HG03378 (cell line): Measurements from ENCODE around the gene RASGRF2.
"Not testable (repeated sequence)": the region's sequence is repeated elsewhere in the genome, so short reads cannot be mapped to it uniquely, and the experiment has no call there.

Source experiments
- ATAC-seq: cut with Tn5 transposase; IDR thresholded peaks from one replicate; pipeline ENCODE4 v1.9.1; 2021; ENCODE audit warnings: mild to moderate bottlenecking, moderate library complexity; ENCODE audit not compliant: unreplicated experiment

The RASGRF2 gene

DNA sequence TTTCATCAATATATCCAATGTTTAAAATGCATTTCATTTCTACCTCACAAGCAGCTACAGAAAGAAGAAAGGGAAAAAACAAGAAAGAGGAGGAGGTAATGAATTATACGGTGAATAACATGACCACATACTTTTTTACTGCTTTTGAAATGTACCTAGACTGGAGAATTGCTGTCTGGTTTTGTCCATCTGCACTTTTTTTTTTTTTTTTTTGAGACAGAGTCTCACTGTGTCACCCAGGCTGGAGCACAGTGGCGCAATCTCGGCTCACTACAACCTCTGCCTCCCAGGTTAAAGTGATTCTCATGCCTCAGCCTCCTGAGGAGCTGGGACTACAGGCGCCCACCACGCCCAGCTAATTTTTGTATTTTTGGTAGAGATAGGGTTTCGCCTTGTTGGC lies 58.4 kb downstream of the RASGRF2 start:
- not testable (repeated sequence) for ATAC-seq

DNA sequence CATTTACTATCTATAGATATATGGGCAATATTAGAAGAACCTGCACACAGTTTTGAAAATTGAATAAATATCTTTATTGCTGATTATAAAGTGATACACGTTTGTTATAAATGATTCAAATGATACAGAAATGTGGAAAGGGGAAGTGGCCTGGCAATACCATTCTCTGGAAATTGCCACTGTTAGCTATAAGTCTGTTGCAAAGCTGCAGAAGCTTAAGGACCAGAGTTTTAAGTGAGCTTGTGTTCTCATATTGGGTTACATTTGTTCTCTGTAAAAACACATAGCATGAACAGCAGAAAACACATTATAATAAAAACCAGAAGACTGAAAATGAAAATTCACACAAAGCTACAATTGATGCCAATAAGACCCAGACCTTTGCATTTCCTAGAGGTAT lies 59.6 kb downstream of the RASGRF2 start:
- no peak for ATAC-seq

GRCh38 chr5:81020478-81021167 lies 60.5 kb downstream of the RASGRF2 start:
- no peak for ATAC-seq

GRCh38 chr5:81021486-81021885 lies 61.3 kb downstream of the RASGRF2 start:
- no peak for ATAC-seq

GRCh38 chr5:81021951-81022687 lies 62.0 kb downstream of the RASGRF2 start:
- no peak for ATAC-seq

DNA sequence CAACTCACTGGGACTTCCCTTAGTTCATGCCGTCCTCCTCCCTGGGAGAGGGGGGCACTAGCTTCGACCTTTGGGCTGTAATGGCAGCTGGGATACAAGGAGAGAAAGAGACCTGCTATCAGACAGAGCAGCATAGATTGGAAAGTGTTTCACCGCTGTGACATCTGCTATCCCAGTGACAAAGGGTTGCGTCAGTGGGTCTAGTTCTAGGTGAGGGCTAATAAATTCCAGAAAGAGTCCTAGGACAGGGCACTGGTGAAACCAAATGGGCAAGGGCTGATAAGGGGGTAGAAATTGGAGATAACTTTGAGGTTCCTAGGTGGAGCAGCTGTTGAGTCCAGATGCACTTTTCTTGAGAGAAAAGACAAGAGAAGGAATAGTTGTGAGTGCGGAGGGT lies 62.5 kb downstream of the RASGRF2 start:
- ATAC-seq = no peak

GRCh38 chr5:81023261-81023970 lies 63.3 kb downstream of the RASGRF2 start:
- no peak for ATAC-seq

DNA sequence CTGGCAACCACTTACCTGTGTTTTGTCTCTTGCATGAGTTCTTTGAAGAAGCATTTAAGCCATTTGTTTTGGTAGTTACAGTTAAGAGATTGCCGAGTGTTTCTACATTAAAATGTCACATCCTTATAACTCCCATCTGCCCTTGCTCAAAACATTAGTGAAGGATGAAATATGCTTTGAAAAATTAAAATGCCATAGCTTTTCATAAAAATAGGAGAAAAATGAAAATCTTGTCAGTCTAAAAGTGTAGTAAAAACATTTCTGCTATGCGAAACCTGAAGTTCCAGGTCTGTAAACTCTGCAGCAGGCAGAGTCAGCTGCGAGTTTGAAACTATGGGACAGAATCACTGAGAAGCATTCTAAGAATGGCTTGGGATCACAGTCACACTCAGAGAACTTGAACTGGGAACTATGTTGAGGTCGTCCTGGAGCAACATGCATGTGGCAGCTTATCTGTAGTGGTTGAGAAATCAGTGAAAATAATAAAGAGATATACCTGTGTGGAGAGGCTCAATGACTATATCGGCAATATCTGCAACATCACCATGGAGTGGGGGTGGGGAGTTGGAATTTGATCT lies 67.4 kb downstream of the RASGRF2 start:
- no peak for ATAC-seq

- ATAC-seq = not testable (repeated sequence)
Measured at GRCh38 chr5:81028888-81029287, 68.7 kb downstream of the RASGRF2 start.

- not testable (repeated sequence) for ATAC-seq
Measured at GRCh38 chr5:81029736-81030135, 69.6 kb downstream of the RASGRF2 start.

DNA sequence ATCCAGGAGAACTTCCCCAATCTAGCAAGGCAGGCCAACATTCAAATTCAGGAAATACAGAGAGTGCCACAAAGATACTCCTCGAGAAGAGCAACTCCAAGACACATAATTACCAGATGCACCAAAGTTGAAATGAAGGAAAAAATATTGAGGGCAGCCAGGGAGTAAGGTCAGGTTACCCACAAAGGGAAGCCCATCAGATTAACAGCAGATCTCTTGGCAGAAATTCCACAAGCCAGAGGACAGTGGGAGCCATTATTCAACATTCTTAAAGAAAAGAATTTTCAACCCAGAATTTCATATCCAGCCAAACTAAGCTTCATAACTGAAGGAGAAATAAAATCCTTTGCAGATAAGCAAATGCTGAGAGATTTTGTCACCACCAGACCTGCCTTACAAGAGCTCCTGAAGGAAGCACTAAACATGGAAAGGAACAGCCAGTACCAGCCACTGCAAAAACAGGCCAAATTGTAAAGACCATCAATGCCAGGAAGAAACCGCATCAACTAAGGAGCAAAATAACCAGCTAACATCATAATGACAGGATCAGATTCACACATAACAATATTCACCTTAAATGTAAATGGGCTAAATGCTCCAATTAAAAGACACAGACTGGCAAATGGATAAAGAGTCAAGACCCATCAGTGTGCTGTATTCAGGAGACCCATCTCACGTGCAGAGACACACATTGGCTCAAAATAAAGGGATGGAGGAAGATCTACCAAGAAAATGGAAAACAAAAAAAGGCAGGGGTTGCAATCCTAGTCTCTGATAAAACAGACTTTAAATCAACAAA lies 70.3 kb downstream of the RASGRF2 start:
- not testable (repeated sequence) for ATAC-seq

DNA sequence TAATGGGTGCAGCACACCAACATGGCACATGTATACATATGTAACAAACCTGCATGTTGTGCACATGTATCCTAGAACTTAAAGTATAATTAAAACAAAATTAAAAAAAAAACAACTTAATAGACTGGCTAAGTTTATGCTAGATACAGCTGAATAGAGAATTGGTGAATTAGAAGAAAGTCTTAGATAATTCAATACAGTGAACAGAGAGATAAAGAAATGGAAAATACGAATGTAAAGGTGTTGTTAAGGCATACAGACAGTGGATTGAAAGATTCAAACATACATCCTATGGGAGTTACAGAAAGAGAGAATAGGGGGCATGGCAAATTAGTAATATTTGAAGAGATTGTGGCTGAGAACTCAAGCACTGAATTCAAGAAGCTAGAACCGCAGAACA lies 75.4 kb downstream of the RASGRF2 start:
- no peak for ATAC-seq

DNA sequence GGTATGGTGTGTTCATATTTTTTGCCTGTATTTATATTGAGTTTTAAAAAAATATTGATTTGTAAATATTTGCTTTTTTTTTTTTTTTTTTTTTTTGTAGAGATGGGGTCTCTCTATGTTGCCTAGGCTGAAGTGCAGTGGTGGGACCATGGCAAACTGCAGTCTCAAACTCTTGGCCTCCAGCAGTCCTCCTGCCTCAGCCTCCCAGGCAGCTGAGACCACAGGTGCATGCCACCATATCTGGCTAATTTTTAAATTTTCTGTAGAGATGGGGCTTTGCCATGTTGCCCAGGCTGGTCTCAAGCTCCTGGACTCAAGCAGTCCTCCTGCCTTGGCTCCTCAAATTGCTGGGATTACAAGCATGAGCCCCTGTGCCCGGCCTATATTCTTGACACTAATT lies 78.3 kb downstream of the RASGRF2 start:
- no peak for ATAC-seq

GRCh38 chr5:81044868-81045267 lies 84.7 kb downstream of the RASGRF2 start:
- ATAC-seq = no peak

GRCh38 chr5:81045389-81045807 lies 85.2 kb downstream of the RASGRF2 start:
- ATAC-seq = no peak

GRCh38 chr5:81046041-81046440 lies 85.9 kb downstream of the RASGRF2 start:
- no peak for ATAC-seq

GRCh38 chr5:81052325-81052724 lies 92.2 kb downstream of the RASGRF2 start:
- no peak for ATAC-seq

DNA sequence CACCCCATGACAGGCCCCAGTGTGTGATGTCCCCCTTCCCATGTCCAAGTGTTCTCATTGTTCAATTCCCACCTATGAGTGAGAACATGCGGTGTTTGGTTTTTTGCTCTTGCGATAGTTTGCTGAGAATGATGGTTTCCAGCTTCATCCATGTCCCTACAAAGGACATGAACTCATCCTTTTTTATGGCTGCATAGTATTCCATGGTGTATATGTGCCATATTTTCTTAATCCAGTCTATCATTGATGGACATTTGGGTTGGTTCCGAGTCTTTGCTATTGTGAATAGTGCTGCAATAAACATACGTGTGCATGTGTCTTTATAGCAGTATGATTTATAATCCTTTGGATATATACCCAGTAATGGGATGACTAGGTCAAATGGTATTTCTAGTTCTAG lies 93.1 kb downstream of the RASGRF2 start:
- ATAC-seq = not testable (repeated sequence)

DNA sequence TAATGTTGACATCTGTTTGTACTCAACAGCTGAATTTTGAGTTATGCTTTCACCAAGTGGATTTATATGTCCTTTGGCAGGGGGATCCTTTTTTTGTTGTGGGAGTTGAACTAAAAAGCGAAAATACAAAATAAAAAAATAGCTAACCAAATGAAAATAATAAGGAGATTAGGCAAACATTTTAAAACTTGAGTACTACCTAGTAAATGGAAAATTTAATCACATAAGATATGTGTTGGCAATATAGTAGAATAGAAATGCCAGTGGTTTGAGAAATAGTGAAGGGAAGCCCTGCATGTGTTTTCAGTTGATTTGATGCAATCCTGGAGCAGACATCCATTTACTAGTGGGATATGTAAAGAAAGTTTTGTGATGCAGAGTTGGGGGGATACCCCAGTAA lies 98.0 kb downstream of the RASGRF2 start:
- no peak for ATAC-seq

DNA sequence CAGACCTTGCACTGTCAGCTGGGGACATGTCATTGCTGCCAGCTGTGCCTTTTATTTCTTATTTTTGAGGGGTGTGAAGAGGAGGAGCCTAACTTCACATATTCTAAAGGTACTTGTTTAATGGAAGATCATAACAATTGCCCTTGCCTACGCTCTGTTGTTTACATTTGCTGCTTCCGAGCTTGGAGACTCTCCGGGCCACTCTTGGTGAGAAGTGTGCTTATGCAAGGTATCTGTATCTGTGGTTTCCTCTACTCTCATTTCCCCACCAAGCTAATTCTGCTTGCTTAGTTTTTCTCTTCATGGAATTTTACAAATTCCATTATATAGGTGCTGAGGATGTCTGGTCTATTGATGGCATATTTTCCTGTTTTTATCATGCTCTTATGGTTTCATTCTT lies 105.3 kb downstream of the RASGRF2 start:
- no peak for ATAC-seq

- no peak for ATAC-seq
Measured at GRCh38 chr5:81066102-81066501, 105.9 kb downstream of the RASGRF2 start.
